ENCODE results near the gene ALKBH3. TPM values are rescaled to one million over a fixed set of nuclear protein-coding genes. Genes with fewer than 3 reads are reported as not detected.

Gene ALKBH3
- total and polyA plus RNA-seq, 2 experiments from 2014 or later, result 10.7 to 10.8 TPM

DNA sequence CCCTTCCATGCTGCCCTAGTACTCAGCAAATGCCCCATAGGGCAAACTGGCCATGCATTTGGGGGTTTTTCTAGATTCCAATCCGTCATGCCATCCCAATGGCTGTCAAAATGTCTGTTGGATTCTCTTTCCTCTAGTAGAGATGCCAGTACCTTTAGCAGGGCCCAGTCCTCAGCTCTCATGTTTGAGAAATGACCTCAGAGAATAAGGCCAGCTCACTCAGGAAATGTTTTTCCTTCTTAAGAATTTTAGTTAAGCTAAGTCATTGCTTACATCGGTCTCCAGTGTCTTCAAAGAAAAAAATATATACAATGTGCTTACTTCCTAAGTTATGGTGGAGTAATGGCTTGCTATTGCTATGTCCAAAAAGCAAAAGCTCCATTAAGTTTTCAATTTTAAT is 14.1 kb upstream of the ALKBH3 start:
- Histone ChIP-seq H3K27me3 (ENCODE audit: insufficient read depth) (peaks cover 8% of the 10 kb centered on the region; the same call in 1 of the 2 replicates), H3K4me2 (no peak overlapping the region), H3K36me3 (ENCODE audit: insufficient read depth) (no peaks in the 10 kb centered on the region), H2AFZ (no peak overlapping the region), H3K9me2 (ENCODE audit: insufficient read depth) (no peaks in the 10 kb centered on the region), H3K4me1 (ENCODE audit: insufficient read depth) (no peaks in the 10 kb centered on the region), H3K79me2 (replicated peaks; ENCODE audit: insufficient read depth) (no peaks in the 10 kb centered on the region), H3K4me3 (no peak overlapping the region), H4K20me1 (replicated peaks; ENCODE audit: insufficient read depth) (no peaks in the 10 kb centered on the region), H3K27ac (ENCODE audit: low read depth) (no peak overlapping the region), H3F3A (replicated peaks; ENCODE audit: low read depth) (no peaks in the 10 kb centered on the region)
- Mint-ChIP-seq H3K4me1 (no peaks in the 10 kb centered on the region), H3K9me3 (no peaks in the 10 kb centered on the region), H3K27me3 (ENCODE audit: insufficient read depth, low read depth, poor library complexity) (peaks cover 6% of the 10 kb centered on the region), H3K4me3 (no peak overlapping the region), H3K27ac (no peak overlapping the region), H3K36me3 (ENCODE audit: low read depth) (no peaks in the 10 kb centered on the region)
- TF ChIP-seq JUNB (IDR thresholded peaks at IDR 0.05; ENCODE audit: unreplicated experiment) (no peak), ZNF331 (CRISPR knock-in tag; IDR thresholded peaks at IDR 0.05; ENCODE audit: low read depth) (no peak), CREB1 (CRISPR knock-in tag; IDR thresholded peaks at IDR 0.05; ENCODE audit: low read depth) (no peak), EZH2phosphoT487 (IDR thresholded peaks at IDR 0.05; ENCODE audit: unreplicated experiment) (no peak), STAT1 (IDR thresholded peaks at IDR 0.05; ENCODE audit: unreplicated experiment) (no peak), NANOG (IDR thresholded peaks at IDR 0.05; ENCODE audit: borderline replicate concordance) (no peak), ZNF114 (CRISPR knock-in tag; IDR thresholded peaks at IDR 0.05) (no peak), EZH2 (IDR thresholded peaks at IDR 0.05; ENCODE audit: low read depth, unreplicated experiment) (no peak), POLR2AphosphoS5 (IDR thresholded peaks at IDR 0.05; ENCODE audit: low read depth) (no peak)
- TF ChIP-seq, protein P1, sequence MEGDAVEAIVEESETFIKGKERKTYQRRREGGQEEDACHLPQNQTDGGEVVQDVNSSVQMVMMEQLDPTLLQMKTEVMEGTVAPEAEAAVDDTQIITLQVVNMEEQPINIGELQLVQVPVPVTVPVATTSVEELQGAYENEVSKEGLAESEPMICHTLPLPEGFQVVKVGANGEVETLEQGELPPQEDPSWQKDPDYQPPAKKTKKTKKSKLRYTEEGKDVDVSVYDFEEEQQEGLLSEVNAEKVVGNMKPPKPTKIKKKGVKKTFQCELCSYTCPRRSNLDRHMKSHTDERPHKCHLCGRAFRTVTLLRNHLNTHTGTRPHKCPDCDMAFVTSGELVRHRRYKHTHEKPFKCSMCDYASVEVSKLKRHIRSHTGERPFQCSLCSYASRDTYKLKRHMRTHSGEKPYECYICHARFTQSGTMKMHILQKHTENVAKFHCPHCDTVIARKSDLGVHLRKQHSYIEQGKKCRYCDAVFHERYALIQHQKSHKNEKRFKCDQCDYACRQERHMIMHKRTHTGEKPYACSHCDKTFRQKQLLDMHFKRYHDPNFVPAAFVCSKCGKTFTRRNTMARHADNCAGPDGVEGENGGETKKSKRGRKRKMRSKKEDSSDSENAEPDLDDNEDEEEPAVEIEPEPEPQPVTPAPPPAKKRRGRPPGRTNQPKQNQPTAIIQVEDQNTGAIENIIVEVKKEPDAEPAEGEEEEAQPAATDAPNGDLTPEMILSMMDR (conservative IDR thresholded peaks at IDR 0.05; ENCODE audit: low read depth in 2 of 2), result no peak
- TF ChIP-seq, protein P2, sequence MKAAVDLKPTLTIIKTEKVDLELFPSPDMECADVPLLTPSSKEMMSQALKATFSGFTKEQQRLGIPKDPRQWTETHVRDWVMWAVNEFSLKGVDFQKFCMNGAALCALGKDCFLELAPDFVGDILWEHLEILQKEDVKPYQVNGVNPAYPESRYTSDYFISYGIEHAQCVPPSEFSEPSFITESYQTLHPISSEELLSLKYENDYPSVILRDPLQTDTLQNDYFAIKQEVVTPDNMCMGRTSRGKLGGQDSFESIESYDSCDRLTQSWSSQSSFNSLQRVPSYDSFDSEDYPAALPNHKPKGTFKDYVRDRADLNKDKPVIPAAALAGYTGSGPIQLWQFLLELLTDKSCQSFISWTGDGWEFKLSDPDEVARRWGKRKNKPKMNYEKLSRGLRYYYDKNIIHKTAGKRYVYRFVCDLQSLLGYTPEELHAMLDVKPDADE (IDR thresholded peaks at IDR 0.05), result no peak
- TF ChIP-seq, protein P3, sequence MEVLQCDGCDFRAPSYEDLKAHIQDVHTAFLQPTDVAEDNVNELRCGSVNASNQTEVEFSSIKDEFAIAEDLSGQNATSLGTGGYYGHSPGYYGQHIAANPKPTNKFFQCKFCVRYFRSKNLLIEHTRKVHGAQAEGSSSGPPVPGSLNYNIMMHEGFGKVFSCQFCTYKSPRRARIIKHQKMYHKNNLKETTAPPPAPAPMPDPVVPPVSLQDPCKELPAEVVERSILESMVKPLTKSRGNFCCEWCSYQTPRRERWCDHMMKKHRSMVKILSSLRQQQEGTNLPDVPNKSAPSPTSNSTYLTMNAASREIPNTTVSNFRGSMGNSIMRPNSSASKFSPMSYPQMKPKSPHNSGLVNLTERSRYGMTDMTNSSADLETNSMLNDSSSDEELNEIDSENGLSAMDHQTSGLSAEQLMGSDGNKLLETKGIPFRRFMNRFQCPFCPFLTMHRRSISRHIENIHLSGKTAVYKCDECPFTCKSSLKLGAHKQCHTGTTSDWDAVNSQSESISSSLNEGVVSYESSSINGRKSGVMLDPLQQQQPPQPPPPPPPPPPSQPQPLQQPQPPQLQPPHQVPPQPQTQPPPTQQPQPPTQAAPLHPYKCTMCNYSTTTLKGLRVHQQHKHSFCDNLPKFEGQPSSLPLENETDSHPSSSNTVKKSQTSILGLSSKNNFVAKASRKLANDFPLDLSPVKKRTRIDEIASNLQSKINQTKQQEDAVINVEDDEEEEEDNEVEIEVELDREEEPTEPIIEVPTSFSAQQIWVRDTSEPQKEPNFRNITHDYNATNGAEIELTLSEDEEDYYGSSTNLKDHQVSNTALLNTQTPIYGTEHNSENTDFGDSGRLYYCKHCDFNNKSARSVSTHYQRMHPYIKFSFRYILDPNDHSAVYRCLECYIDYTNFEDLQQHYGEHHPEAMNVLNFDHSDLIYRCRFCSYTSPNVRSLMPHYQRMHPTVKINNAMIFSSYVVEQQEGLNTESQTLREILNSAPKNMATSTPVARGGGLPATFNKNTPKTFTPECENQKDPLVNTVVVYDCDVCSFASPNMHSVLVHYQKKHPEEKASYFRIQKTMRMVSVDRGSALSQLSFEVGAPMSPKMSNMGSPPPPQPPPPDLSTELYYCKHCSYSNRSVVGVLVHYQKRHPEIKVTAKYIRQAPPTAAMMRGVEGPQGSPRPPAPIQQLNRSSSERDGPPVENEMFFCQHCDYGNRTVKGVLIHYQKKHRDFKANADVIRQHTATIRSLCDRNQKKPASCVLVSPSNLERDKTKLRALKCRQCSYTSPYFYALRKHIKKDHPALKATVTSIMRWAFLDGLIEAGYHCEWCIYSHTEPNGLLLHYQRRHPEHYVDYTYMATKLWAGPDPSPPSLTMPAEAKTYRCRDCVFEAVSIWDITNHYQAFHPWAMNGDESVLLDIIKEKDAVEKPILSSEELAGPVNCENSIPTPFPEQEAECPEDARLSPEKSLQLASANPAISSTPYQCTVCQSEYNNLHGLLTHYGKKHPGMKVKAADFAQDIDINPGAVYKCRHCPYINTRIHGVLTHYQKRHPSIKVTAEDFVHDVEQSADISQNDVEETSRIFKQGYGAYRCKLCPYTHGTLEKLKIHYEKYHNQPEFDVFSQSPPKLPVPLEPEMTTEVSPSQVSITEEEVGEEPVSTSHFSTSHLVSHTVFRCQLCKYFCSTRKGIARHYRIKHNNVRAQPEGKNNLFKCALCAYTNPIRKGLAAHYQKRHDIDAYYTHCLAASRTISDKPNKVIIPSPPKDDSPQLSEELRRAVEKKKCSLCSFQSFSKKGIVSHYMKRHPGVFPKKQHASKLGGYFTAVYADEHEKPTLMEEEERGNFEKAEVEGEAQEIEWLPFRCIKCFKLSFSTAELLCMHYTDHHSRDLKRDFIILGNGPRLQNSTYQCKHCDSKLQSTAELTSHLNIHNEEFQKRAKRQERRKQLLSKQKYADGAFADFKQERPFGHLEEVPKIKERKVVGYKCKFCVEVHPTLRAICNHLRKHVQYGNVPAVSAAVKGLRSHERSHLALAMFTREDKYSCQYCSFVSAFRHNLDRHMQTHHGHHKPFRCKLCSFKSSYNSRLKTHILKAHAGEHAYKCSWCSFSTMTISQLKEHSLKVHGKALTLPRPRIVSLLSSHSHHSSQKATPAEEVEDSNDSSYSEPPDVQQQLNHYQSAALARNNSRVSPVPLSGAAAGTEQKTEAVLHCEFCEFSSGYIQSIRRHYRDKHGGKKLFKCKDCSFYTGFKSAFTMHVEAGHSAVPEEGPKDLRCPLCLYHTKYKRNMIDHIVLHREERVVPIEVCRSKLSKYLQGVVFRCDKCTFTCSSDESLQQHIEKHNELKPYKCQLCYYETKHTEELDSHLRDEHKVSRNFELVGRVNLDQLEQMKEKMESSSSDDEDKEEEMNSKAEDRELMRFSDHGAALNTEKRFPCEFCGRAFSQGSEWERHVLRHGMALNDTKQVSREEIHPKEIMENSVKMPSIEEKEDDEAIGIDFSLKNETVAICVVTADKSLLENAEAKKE (CRISPR knock-in tag; IDR thresholded peaks at IDR 0.05), result no peak
- TF ChIP-seq, protein P4, sequence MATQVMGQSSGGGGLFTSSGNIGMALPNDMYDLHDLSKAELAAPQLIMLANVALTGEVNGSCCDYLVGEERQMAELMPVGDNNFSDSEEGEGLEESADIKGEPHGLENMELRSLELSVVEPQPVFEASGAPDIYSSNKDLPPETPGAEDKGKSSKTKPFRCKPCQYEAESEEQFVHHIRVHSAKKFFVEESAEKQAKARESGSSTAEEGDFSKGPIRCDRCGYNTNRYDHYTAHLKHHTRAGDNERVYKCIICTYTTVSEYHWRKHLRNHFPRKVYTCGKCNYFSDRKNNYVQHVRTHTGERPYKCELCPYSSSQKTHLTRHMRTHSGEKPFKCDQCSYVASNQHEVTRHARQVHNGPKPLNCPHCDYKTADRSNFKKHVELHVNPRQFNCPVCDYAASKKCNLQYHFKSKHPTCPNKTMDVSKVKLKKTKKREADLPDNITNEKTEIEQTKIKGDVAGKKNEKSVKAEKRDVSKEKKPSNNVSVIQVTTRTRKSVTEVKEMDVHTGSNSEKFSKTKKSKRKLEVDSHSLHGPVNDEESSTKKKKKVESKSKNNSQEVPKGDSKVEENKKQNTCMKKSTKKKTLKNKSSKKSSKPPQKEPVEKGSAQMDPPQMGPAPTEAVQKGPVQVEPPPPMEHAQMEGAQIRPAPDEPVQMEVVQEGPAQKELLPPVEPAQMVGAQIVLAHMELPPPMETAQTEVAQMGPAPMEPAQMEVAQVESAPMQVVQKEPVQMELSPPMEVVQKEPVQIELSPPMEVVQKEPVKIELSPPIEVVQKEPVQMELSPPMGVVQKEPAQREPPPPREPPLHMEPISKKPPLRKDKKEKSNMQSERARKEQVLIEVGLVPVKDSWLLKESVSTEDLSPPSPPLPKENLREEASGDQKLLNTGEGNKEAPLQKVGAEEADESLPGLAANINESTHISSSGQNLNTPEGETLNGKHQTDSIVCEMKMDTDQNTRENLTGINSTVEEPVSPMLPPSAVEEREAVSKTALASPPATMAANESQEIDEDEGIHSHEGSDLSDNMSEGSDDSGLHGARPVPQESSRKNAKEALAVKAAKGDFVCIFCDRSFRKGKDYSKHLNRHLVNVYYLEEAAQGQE (IDR thresholded peaks at IDR 0.05; ENCODE audit: unreplicated experiment), result no peak
- ATAC-seq (no peak), DNase-seq (ENCODE audit: low spot score) (no peak)
